Pancreas (tissue), 10 donors: ENCODE data around the gene TTLL1. TPM values are rescaled to one million over a fixed set of nuclear protein-coding genes. Genes with fewer than 3 reads are reported as not detected.
A peak's percentile ranks its signal among the peaks of the same experiment; 100 is the strongest.

Experiments
- ATAC-seq, 4 donors: fragments of 200-7000 bp; cut with Tn5 transposase; one replicate each; pipeline versions ENCODE4 v1.8.0 to v1.9.1; 2020; ENCODE audit warnings: mild to moderate bottlenecking in 4 of 4, moderate library complexity in 4 of 4
- DNase-seq, 6 donors: peaks; one replicate each; pipeline ENCODE4 v3.0.0-alpha.2; 2020
- FAIRE-seq: peaks from 2 replicates; lab custom pipeline; 2012; peaks lifted over from hg19 to GRCh38; lab: Jason Lieb, UNC
- H3K27ac ChIP-seq, 4 donors: fragments of 200-600 bp; sonication (generic); 1 replicate in 3 of 4; 2 replicates in 1 of 4; pipeline versions ENCODE4 v1.5.0 to v1.8.0; 2020
- H3K27me3 ChIP-seq, 4 donors: fragments of 200-600 bp; one replicate each; pipeline ENCODE4 v1.8.0; 2021
- H3K36me3 ChIP-seq, 3 donors: fragments of 200-600 bp; sonication (generic) in 1 of 3; one replicate each; pipeline versions ENCODE4 v1.5.0 to v1.8.0; 2020 to 2021
- H3K4me1 ChIP-seq, 3 donors: fragments of 200-600 bp; one replicate each; pipeline ENCODE4 v1.8.0; 2021
- H3K4me3 ChIP-seq, 4 donors: fragments of 200-600 bp; sonication (generic) in 2 of 4; one replicate each; pipeline versions ENCODE4 v1.5.0 to v1.8.0; 2020 to 2021
- H3K9me3 ChIP-seq, 4 donors: fragments of 200-600 bp; one replicate each; pipeline ENCODE4 v1.8.0; 2021
- CTCF ChIP-seq, 4 donors: fragments of 200-600 bp; sonication (generic) in 3 of 4; IDR thresholded peaks; one replicate each; pipeline versions ENCODE4 v1.5.0 to v1.8.0; 2021; ENCODE audit warnings: antibody characterized with exemption in 4 of 4
- WGBS, 2 donors: extraction: QIAGEN DNeasy Blood & Tissue Kit; methylation state at CpG; one replicate each; pipeline ENCODE4 v1.1.7; 2013; 5-methylcytosine and 5-hydroxymethylcytosine counted together
- intact Hi-C, 3 donors: fragments of 100-400 bp; cut with DNase I; formaldehyde crosslinking; loops; one replicate each; pipeline versions ENCODE4 v1.11.1 to v1.14.2; 2022
- polyA plus RNA-seq, 2 donors: library from polyadenylated mRNA; stranded (reverse); fragments of 200-250 nt; gene quantifications; one replicate each; pipeline ENCODE4 v1.2.3, GENCODE V29; 2013
- total RNA-seq, 6 donors: library from RNA; stranded (reverse); fragmentation: NEBNext Ultra II Directional in 4 of 6; extraction: Animal tissue kit (Norgen Biotek cat#: 25700) in 4 of 6; gene quantifications; one replicate each; pipeline versions ENCODE4 v1.2.1 to v1.2.4, GENCODE V29; 2021 to 2023
- donor health status: healthy with polysubstance abuse.
- donor health status: DM: no; HTN: no; CAD: no; lungs with moderate emphysema.
- donor health status: DM: no; HTN: no; CAD: no.
- donor health status: control.
- donor health status: control.
- donor health status: Bipolar disorder and iron deficiency.
- donor health status: DM: yes; HTN: yes; CAD: no.
- donor health status: DM: no; HTN: no; CAD: no.
- donor health status: DM: no; HTN: no; CAD: no.
- donor health status: DM: yes; HTN: yes; CAD: no.

TTLL1 gene
- total and polyA plus RNA-seq, 8 donors = 1.5 to 5.1 (median 2.2) TPM

GRCh38 chr22:43128116-43128515 lies 38.9 kb upstream of the TTLL1 start:
- Histone ChIP-seq H3K4me3 (no peak overlapping the region), H3K4me1 (peaks cover 5 to 12% (median 10%) of the 10 kb centered on the region in 3 donors), H3K27ac (peak overlapping the region in 1 of 4 donors; percentile 52), H3K36me3 (peaks cover 0 to 8% (median 0%) of the 10 kb centered on the region in 3 donors), H3K27me3 (no peaks in the 10 kb centered on the region), H3K9me3 (no peaks in the 10 kb centered on the region)
- WGBS, 2 donors = 73 to 79% methylated on average over 13 of the region's 13 CpGs
- intact Hi-C loops = no loop called here
- ATAC-seq (peak in 2 of 4 donors; percentile 4 to 18), DNase-seq (no peak), FAIRE-seq (no peak)
- TF ChIP-seq CTCF (IDR thresholded peaks at IDR 0.05) = no peak

GRCh38 chr22:43127166-43127908 lies 38.1 kb upstream of the TTLL1 start:
- H3K27ac ChIP-seq = peak overlapping the region in 2 of 4 donors; percentile 41 to 52
- intact Hi-C loops = no loop called here
- FAIRE-seq (no peak), DNase-seq (no peak), ATAC-seq (peak in 3 of 4 donors; percentile 7 to 48 (median 44))
- peaks cover 5 to 12% (median 10%) of the 10 kb centered on the region in 3 donors for H3K4me1 ChIP-seq
- H3K36me3 ChIP-seq = peaks cover 0 to under 1% (median 0%) of the 10 kb centered on the region in 3 donors
- H3K27me3 ChIP-seq = no peaks in the 10 kb centered on the region
- TF ChIP-seq CTCF (IDR thresholded peaks at IDR 0.05) = no peak
- no peaks in the 10 kb centered on the region for H3K9me3 ChIP-seq
- no peak overlapping the region for H3K4me3 ChIP-seq
- WGBS, 2 donors = 90 to 91% methylated on average over 17 of the region's 17 CpGs

GRCh38 chr22:43126501-43127165 lies 37.4 kb upstream of the TTLL1 start:
- FAIRE-seq (no peak), ATAC-seq (peak in 3 of 4 donors; percentile 53 to 78 (median 72)), DNase-seq (peak in 2 of 6 donors; percentile 59 to 60)
- TF ChIP-seq CTCF (IDR thresholded peaks at IDR 0.05) = no peak
- H3K4me3 ChIP-seq = no peak overlapping the region
- peaks cover 5 to 12% (median 10%) of the 10 kb centered on the region in 3 donors for H3K4me1 ChIP-seq
- intact Hi-C loops = no loop called here
- 67 to 80% methylated on average over 5 of the region's 5 CpGs for WGBS, 2 donors
- peak overlapping the region in 2 of 4 donors; percentile 41 to 52 for H3K27ac ChIP-seq
- no peaks in the 10 kb centered on the region for H3K36me3 ChIP-seq
- H3K9me3 ChIP-seq = no peaks in the 10 kb centered on the region
- H3K27me3 ChIP-seq = no peaks in the 10 kb centered on the region

- ATAC-seq (no peak), DNase-seq (no peak), FAIRE-seq (no peak)
- Histone ChIP-seq H3K27me3 (no peaks in the 10 kb centered on the region), H3K4me1 (peaks cover under 1 to 17% (median 3%) of the 10 kb centered on the region in 3 donors), H3K36me3 (no peaks in the 10 kb centered on the region), H3K27ac (no peak overlapping the region), H3K4me3 (no peak overlapping the region), H3K9me3 (no peaks in the 10 kb centered on the region)
- TF ChIP-seq CTCF (IDR thresholded peaks at IDR 0.05) = no peak
- 64 to 74% methylated on average over 7 of the region's 7 CpGs for WGBS, 2 donors
- intact Hi-C loops = no loop called here
Measured at GRCh38 chr22:43118953-43119458, 29.8 kb upstream of the TTLL1 start.
